ENCODE measurements around the gene PREB. TPM values are rescaled to one million over a fixed set of nuclear protein-coding genes. Genes with fewer than 3 reads are reported as not detected.

PREB gene
- total RNA-seq, 2 experiments from 2014 or later: 51.7 to 53.9 TPM

GRCh38 chr2:27084297-27085061 lies 50.0 kb downstream of the PREB start:
- no peaks in the 10 kb centered on the region for H3K9me3 Mint-ChIP-seq
- no peaks in the 10 kb centered on the region for H3K36me3 Mint-ChIP-seq
- H3K27ac Mint-ChIP-seq: peak overlapping the region; percentile 63
- no peak for ATAC-seq (ENCODE audit: low read depth)
- H3K27me3 Mint-ChIP-seq: no peaks in the 10 kb centered on the region
- POLR2A ChIA-PET: interaction anchor here (7.9 to 10.4 kb wide), 2 partner anchors 11 to 34 kb away, joined by 61 to 113 read pairs; partner anchors contain the start of genes AGBL5 and OST4
- peaks cover 32% of the 10 kb centered on the region for H3K4me1 Mint-ChIP-seq
- DNase-seq: no peak
- H3K4me3 Mint-ChIP-seq: peak overlapping the region; percentile 78

- POLR2A ChIA-PET: interaction anchor here (7.9 to 10.4 kb wide), 2 partner anchors 11 to 33 kb away, joined by 61 to 113 read pairs; partner anchors contain the start of genes AGBL5 and OST4
- Mint-ChIP-seq H3K27ac (peak overlapping the region; percentile 75), H3K36me3 (no peaks in the 10 kb centered on the region), H3K27me3 (no peaks in the 10 kb centered on the region), H3K4me3 (no peak overlapping the region), H3K4me1 (peaks cover 32% of the 10 kb centered on the region), H3K9me3 (no peaks in the 10 kb centered on the region)
- no peak for DNase-seq
- ATAC-seq (ENCODE audit: low read depth): no peak
Measured at GRCh38 chr2:27083410-27084296, 50.8 kb downstream of the PREB start.

GRCh38 chr2:27082773-27083409 lies 51.5 kb downstream of the PREB start:
- no peak overlapping the region for H3K4me3 Mint-ChIP-seq
- H3K9me3 Mint-ChIP-seq: no peaks in the 10 kb centered on the region
- H3K27me3 Mint-ChIP-seq: no peaks in the 10 kb centered on the region
- peaks cover 33% of the 10 kb centered on the region for H3K4me1 Mint-ChIP-seq
- POLR2A ChIA-PET: interaction anchor here (0.6 to 10.4 kb wide), 3 partner anchors 10 to 197 kb away, joined by 3 to 113 read pairs (median 61); partner anchors contain the start of genes AGBL5 and OST4
- ATAC-seq (ENCODE audit: low read depth): no peak
- no peak for DNase-seq
- peak overlapping the region; percentile 45 for H3K27ac Mint-ChIP-seq
- H3K36me3 Mint-ChIP-seq: no peaks in the 10 kb centered on the region

GRCh38 chr2:27081984-27082772 lies 52.3 kb downstream of the PREB start:
- peaks cover 31% of the 10 kb centered on the region for H3K4me1 Mint-ChIP-seq
- H3K9me3 Mint-ChIP-seq: no peaks in the 10 kb centered on the region
- peak overlapping the region; percentile 98 for H3K27ac Mint-ChIP-seq
- H3K27me3 Mint-ChIP-seq: no peaks in the 10 kb centered on the region
- POLR2A ChIA-PET: interaction anchor here (0.6 to 10.4 kb wide), 6 partner anchors 9 to 198 kb away, joined by 3 to 113 read pairs (median 6); partner anchors contain the start of genes AGBL5 and OST4
- ATAC-seq (ENCODE audit: low read depth) (no peak), DNase-seq (peak; percentile 36)
- H3K4me3 Mint-ChIP-seq: peak overlapping the region; percentile 82
- no peaks in the 10 kb centered on the region for H3K36me3 Mint-ChIP-seq

Other genes with a start within 250 kb of the PREB start
- gene MAPRE3, start 164.0 kb downstream of the PREB start, total RNA-seq: 1 to 10 TPM; 1.9 to 2.0 TPM
- 10 to 100 TPM; 68.1 to 70.8 TPM for gene TMEM214, start 101.7 kb downstream of the PREB start, total RNA-seq
- 10 to 100 TPM; 14.9 to 18.0 TPM for gene AGBL5, start 83.0 kb downstream of the PREB start, total RNA-seq
- gene OST4, start 63.0 kb downstream of the PREB start, total RNA-seq: 100 to 1,000 TPM; 302 to 325 TPM
- gene EMILIN1, start 56.0 kb downstream of the PREB start, total RNA-seq: 1 to 10 TPM in 1 of 2 experiments, under 1 TPM in 1; 0.91 to 1.2 TPM
- gene KHK, start 47.9 kb downstream of the PREB start, total RNA-seq: 10 to 100 TPM; 13.1 to 13.7 TPM
- gene CGREF1, start 15.5 kb downstream of the PREB start, total RNA-seq: 1 to 10 TPM; 1.6 TPM
- 1 to 10 TPM in 1 of 2 experiments, under 1 TPM in 1; 0.77 to 1.4 TPM for gene ABHD1, start 10.8 kb downstream of the PREB start, total RNA-seq
- not detected for gene PRR30, start 4.8 kb upstream of the PREB start, total RNA-seq
- gene TCF23, start 14.4 kb upstream of the PREB start, total RNA-seq: not detected
- 10 to 100 TPM; 74.9 to 84.6 TPM for gene ATRAID, start 77.4 kb upstream of the PREB start, total RNA-seq
- 10 to 100 TPM; 31.6 to 32.2 TPM for gene SLC5A6, start 77.6 kb upstream of the PREB start, total RNA-seq
- gene CAD, start 82.7 kb upstream of the PREB start, total RNA-seq: 10 to 100 TPM; 60.1 to 60.4 TPM
- gene SLC30A3, start 128.4 kb upstream of the PREB start, total RNA-seq: under 1 TPM; 0.34 to 0.64 TPM
- not detected for gene DNAJC5G, start 140.8 kb upstream of the PREB start, total RNA-seq
- under 1 TPM in 1 of 2 experiments, not detected in 1; 0.19 TPM for gene TRIM54, start 147.8 kb upstream of the PREB start, total RNA-seq
- gene UCN, start 173.8 kb upstream of the PREB start, total RNA-seq: 1 to 10 TPM; 3.7 to 5.1 TPM
- gene MPV17, start 188.5 kb upstream of the PREB start, total RNA-seq: 100 to 1,000 TPM in 1 of 2 experiments, 10 to 100 TPM in 1; 93.4 to 100 TPM
- 10 to 100 TPM; 66.4 to 70.8 TPM for gene GTF3C2, start 222.1 kb upstream of the PREB start, total RNA-seq
- 10 to 100 TPM; 38.3 to 39.2 TPM for gene EIF2B4, start 235.7 kb upstream of the PREB start, total RNA-seq
- 100 to 1,000 TPM; 113 to 116 TPM for gene SNX17, start 236.0 kb upstream of the PREB start, total RNA-seq
- 10 to 100 TPM; 16.4 to 18.6 TPM for gene ZNF513, start 246.1 kb upstream of the PREB start, total RNA-seq

All from activated naive CD8-positive, alpha-beta T cell treated with anti-CD3 and anti-CD28 coated beads, Interleukin-2, amount 10 ng/mL, durations not matched to agents 7 days and 5 days (primary cell).